ENCODE data around the gene HOXC6. TPM values are rescaled to one million over a fixed set of nuclear protein-coding genes. Genes with fewer than 3 reads are reported as not detected.

The HOXC6 gene
- total RNA-seq = 1 to 10 TPM in 1 of 4 donors, under 1 TPM in 2, not detected in 1; 0.21 to 1.1 (median 0.30) TPM

- DNase-seq = no peak
- Histone ChIP-seq H3K9me3 (no peaks in the 10 kb centered on the region), H3K4me1 (peaks cover 0 to 49% (median 5%) of the 10 kb centered on the region in 3 donors), H3K27me3 (peaks cover 0 to 100% (median 27%) of the 10 kb centered on the region in 4 donors), H3K4me3 (peak within 1 kb of the TSS; percentile 36 to 63 (median 48)), H3K27ac (peak within 1 kb of the TSS; percentile 25 to 59 (median 56)), H3K36me3 (no peaks in the 10 kb centered on the region)
- intact Hi-C loops (cut with DNase I) = no loop called here
- WGBS, 2 donors = 2 to 6% methylated on average over 29 to 32 of the region's 36 CpGs
- TF ChIP-seq CTCF (IDR thresholded peaks at IDR 0.05) (no peak), POLR2A (IDR thresholded peaks at IDR 0.05) (no peak)
Observed at GRCh38 chr12:54028314-54029201, at the start of gene HOXC6. TSS of gene HOXC6 (plus strand) at chr12:54028440. CDS start at chr12:54028522, 82 bp downstream.

GRCh38 chr12:53978477-53979356, 49.5 kb upstream of the HOXC6 start:
- intact Hi-C loops (cut with DNase I) = no loop called here
- Histone ChIP-seq H3K4me1 (peaks cover 14 to 28% (median 14%) of the 10 kb centered on the region in 3 donors), H3K36me3 (no peaks in the 10 kb centered on the region), H3K4me3 (no peak overlapping the region), H3K27me3 (peaks cover 36 to 100% (median 76%) of the 10 kb centered on the region in 4 donors), H3K27ac (no peak overlapping the region), H3K9me3 (no peaks in the 10 kb centered on the region)
- WGBS, 2 donors = 6 to 13% methylated on average over 8 to 14 of the region's 15 CpGs
- no peak for DNase-seq
- no peak for TF ChIP-seq CTCF (IDR thresholded peaks at IDR 0.05)
- TF ChIP-seq POLR2A (IDR thresholded peaks at IDR 0.05) = no peak

GRCh38 chr12:53980104-53980801, 48.0 kb upstream of the HOXC6 start:
- TF ChIP-seq CTCF (IDR thresholded peaks at IDR 0.05) (no peak), POLR2A (IDR thresholded peaks at IDR 0.05) (no peak)
- Histone ChIP-seq H3K4me3 (no peak overlapping the region), H3K27ac (no peak overlapping the region), H3K4me1 (peaks cover 8 to 28% (median 9%) of the 10 kb centered on the region in 3 donors), H3K9me3 (no peaks in the 10 kb centered on the region), H3K27me3 (peaks cover 25 to 100% (median 77%) of the 10 kb centered on the region in 4 donors), H3K36me3 (no peaks in the 10 kb centered on the region)
- intact Hi-C loops (cut with DNase I) = no loop called here
- DNase-seq = no peak
- WGBS, 2 donors = 28% methylated on average over 6 to 7 of the region's 7 CpGs

- no peak for DNase-seq
- no peaks in the 10 kb centered on the region for H3K9me3 ChIP-seq
- H3K36me3 ChIP-seq = no peaks in the 10 kb centered on the region
- intact Hi-C loops (cut with DNase I) = no loop called here
- H3K27me3 ChIP-seq = peaks cover 26 to 100% (median 75%) of the 10 kb centered on the region in 4 donors
- 29 to 36% methylated on average over 14 of the region's 15 CpGs for WGBS, 2 donors
- no peak for TF ChIP-seq CTCF (IDR thresholded peaks at IDR 0.05)
- no peak for TF ChIP-seq POLR2A (IDR thresholded peaks at IDR 0.05)
- H3K27ac ChIP-seq = no peak overlapping the region
- no peak overlapping the region for H3K4me3 ChIP-seq
- H3K4me1 ChIP-seq = peaks cover 13 to 30% (median 15%) of the 10 kb centered on the region in 3 donors
Observed at GRCh38 chr12:53980802-53981496, 47.3 kb upstream of the HOXC6 start.

Data from esophagus squamous epithelium (tissue), 5 donors.